ENCODE results near the gene PTPN1. TPM values are rescaled to one million over a fixed set of nuclear protein-coding genes. Genes with fewer than 3 reads are reported as not detected.

The PTPN1 gene
- total and polyA plus RNA-seq, 12 donors = 15.5 to 45.3 (median 29.4) TPM

- H3K27ac ChIP-seq = peak overlapping the region in 1 of 10 donors; percentile 76
- H3K36me3 ChIP-seq = peaks cover 0 to 34% (median 0%) of the 10 kb centered on the region in 9 donors
- no peaks in the 10 kb centered on the region for H3K27me3 ChIP-seq
- H3K4me1 ChIP-seq = peaks cover 0 to 79% (median 29%) of the 10 kb centered on the region in 9 donors
- no peak for TF ChIP-seq CTCF (IDR thresholded peaks at IDR 0.05)
- ATAC-seq (no peak), DNase-seq (no peak)
- no peak overlapping the region for H3K4me3 ChIP-seq
- H3K9me3 ChIP-seq = no peaks in the 10 kb centered on the region
- WGBS, 2 donors = 92 to 94% methylated on average over 5 of the region's 5 CpGs
- intact Hi-C loops (cut with DNase I) = no loop called here
Observed at GRCh38 chr20:50548396-50548795, 38.2 kb downstream of the PTPN1 start.

GRCh38 chr20:50550531-50550930 lies 40.3 kb downstream of the PTPN1 start:
- intact Hi-C loops (cut with DNase I) = loop anchor here in 1 of 10 donors (5.0 kb wide), 1 partner anchor 33 kb away; no protein-coding TSS in a partner anchor
- Histone ChIP-seq H3K4me3 (no peak overlapping the region), H3K4me1 (peaks cover 0 to 71% (median 23%) of the 10 kb centered on the region in 9 donors), H3K27ac (peak overlapping the region in 1 of 10 donors; percentile 8), H3K27me3 (no peaks in the 10 kb centered on the region), H3K9me3 (peaks cover 0 to 5% (median 0%) of the 10 kb centered on the region in 11 donors), H3K36me3 (peaks cover 0 to 30% (median 0%) of the 10 kb centered on the region in 9 donors)
- TF ChIP-seq CTCF (IDR thresholded peaks at IDR 0.05) = no peak
- DNase-seq (no peak), ATAC-seq (no peak)
- WGBS, 2 donors = 88 to 92% methylated on average over 2 of the region's 2 CpGs

GRCh38 chr20:50551288-50551687 lies 41.1 kb downstream of the PTPN1 start:
- TF ChIP-seq CTCF (IDR thresholded peaks at IDR 0.05) = no peak
- ATAC-seq = no peak

GRCh38 chr20:50552979-50553378 lies 42.8 kb downstream of the PTPN1 start:
- intact Hi-C loops (cut with DNase I) = loop anchor here in 1 of 10 donors (5.0 kb wide), 1 partner anchor 36 kb away; no protein-coding TSS in a partner anchor
- H3K36me3 ChIP-seq = peaks cover 0 to 26% (median 0%) of the 10 kb centered on the region in 9 donors
- ATAC-seq (no peak), DNase-seq (no peak)
- no peaks in the 10 kb centered on the region for H3K27me3 ChIP-seq
- peaks cover 0 to 5% (median 0%) of the 10 kb centered on the region in 11 donors for H3K9me3 ChIP-seq
- H3K4me1 ChIP-seq = peaks cover 0 to 48% (median 27%) of the 10 kb centered on the region in 9 donors
- H3K4me3 ChIP-seq = no peak overlapping the region
- no peak overlapping the region for H3K27ac ChIP-seq
- 98% methylated on average over 3 of the region's 3 CpGs for WGBS, 2 donors
- TF ChIP-seq CTCF (IDR thresholded peaks at IDR 0.05) = no peak

More at GRCh38 chr20:50551288-50551687, 41.1 kb downstream of the PTPN1 start:
- 96% methylated on average over 4 of the region's 4 CpGs for WGBS, 2 donors
- Histone ChIP-seq H3K4me3 (no peak overlapping the region), H3K9me3 (peaks cover 0 to 5% (median 0%) of the 10 kb centered on the region in 11 donors), H3K36me3 (peaks cover 0 to 30% (median 0%) of the 10 kb centered on the region in 9 donors), H3K4me1 (peaks cover 0 to 63% (median 29%) of the 10 kb centered on the region in 9 donors), H3K27ac (no peak overlapping the region), H3K27me3 (no peaks in the 10 kb centered on the region)
- no peak for DNase-seq
- intact Hi-C loops (cut with DNase I) = loop anchor here in 1 of 10 donors (5.0 kb wide), 1 partner anchor 34 kb away; no protein-coding TSS in a partner anchor
